ENCODE results near the gene NGRN. TPM values are rescaled to one million over a fixed set of nuclear protein-coding genes. Genes with fewer than 3 reads are reported as not detected.
A peak's percentile ranks its signal among the peaks of the same experiment; 100 is the strongest.

NGRN gene
- total and polyA plus RNA-seq, 11 donors: 93.2 to 149 (median 119) TPM

DNA sequence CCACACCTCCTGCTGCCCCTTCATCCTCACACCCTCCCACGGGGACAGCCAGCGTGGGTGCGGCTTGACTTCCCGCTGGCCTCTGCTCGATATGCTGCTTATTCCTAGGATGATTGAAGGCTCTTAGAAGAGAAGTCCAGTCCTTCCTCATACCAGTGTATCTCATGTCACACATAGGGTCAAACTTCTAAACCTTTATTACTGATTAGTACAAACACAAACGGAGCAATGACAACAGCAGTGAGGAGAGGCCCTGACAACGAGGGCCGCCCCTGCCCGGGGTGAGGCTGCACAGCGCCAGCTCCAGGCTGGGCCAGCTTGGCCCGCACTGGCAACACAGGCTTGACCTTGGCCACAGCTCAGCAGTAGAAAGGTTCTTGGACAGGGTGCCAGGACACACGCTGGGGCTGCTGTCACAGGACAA is 35.4 kb upstream of the NGRN start:
- Histone ChIP-seq H3K4me1 (peaks cover 3 to 52% (median 29%) of the 10 kb centered on the region in 12 donors), H3K27ac (peak overlapping the region; percentile 50 to 95 (median 77)), H3K4me3 (no peak overlapping the region), H3K36me3 (peaks cover 0 to 72% (median 59%) of the 10 kb centered on the region in 9 donors), H3K27me3 (no peaks in the 10 kb centered on the region), H3K9me3 (no peaks in the 10 kb centered on the region)
- DNase-seq: peak in 4 of 5 donors; percentile 64 to 80 (median 72)
- ATAC-seq: peak; percentile 49 to 65 (median 62)
- 47 to 60% (median 52%) methylated on average over 10 to 12 of the region's 12 CpGs for WGBS, 4 donors
- intact Hi-C loops (cut with DNase I): loop anchor here in 1 of 10 donors (5.0 kb wide), 1 partner anchor 37 kb away; the partner anchor contains the start of gene NGRN
- TF ChIP-seq POLR2A (IDR thresholded peaks at IDR 0.05): no peak
- TF ChIP-seq, protein P1, sequence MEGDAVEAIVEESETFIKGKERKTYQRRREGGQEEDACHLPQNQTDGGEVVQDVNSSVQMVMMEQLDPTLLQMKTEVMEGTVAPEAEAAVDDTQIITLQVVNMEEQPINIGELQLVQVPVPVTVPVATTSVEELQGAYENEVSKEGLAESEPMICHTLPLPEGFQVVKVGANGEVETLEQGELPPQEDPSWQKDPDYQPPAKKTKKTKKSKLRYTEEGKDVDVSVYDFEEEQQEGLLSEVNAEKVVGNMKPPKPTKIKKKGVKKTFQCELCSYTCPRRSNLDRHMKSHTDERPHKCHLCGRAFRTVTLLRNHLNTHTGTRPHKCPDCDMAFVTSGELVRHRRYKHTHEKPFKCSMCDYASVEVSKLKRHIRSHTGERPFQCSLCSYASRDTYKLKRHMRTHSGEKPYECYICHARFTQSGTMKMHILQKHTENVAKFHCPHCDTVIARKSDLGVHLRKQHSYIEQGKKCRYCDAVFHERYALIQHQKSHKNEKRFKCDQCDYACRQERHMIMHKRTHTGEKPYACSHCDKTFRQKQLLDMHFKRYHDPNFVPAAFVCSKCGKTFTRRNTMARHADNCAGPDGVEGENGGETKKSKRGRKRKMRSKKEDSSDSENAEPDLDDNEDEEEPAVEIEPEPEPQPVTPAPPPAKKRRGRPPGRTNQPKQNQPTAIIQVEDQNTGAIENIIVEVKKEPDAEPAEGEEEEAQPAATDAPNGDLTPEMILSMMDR (IDR thresholded peaks at IDR 0.05): peak in 1 of 12 donors; percentile 4

GRCh38 chr15:90230610-90231009 is 34.9 kb upstream of the NGRN start:
- no peaks in the 10 kb centered on the region for H3K27me3 ChIP-seq
- no peak for ATAC-seq
- no peaks in the 10 kb centered on the region for H3K9me3 ChIP-seq
- peaks cover 0 to 68% (median 53%) of the 10 kb centered on the region in 9 donors for H3K36me3 ChIP-seq
- peaks cover 3 to 53% (median 30%) of the 10 kb centered on the region in 12 donors for H3K4me1 ChIP-seq
- intact Hi-C loops (cut with DNase I): loop anchor here in 1 of 10 donors (5.0 kb wide), 1 partner anchor 37 kb away; the partner anchor contains the start of gene NGRN
- peak overlapping the region; percentile 50 to 95 (median 77) for H3K27ac ChIP-seq
- peak overlapping the region in 1 of 12 donors; percentile 9 for H3K4me3 ChIP-seq
- DNase-seq: no peak
- 74 to 88% (median 85%) methylated on average over 8 of the region's 8 CpGs for WGBS, 4 donors
- no peak for TF ChIP-seq POLR2A (IDR thresholded peaks at IDR 0.05)
- TF ChIP-seq, protein P1 (IDR thresholded peaks at IDR 0.05): no peak

GRCh38 chr15:90231028-90232017 is 34.1 kb upstream of the NGRN start:
- 67 to 79% (median 71%) methylated on average over 23 to 27 of the region's 27 CpGs for WGBS, 4 donors
- peak overlapping the region in 11 of 12 donors; percentile 50 to 95 (median 77) for H3K27ac ChIP-seq
- no peak for ATAC-seq
- peaks cover 3 to 53% (median 30%) of the 10 kb centered on the region in 12 donors for H3K4me1 ChIP-seq
- TF ChIP-seq, protein P1 (IDR thresholded peaks at IDR 0.05): no peak
- TF ChIP-seq POLR2A (IDR thresholded peaks at IDR 0.05): no peak
- no peaks in the 10 kb centered on the region for H3K27me3 ChIP-seq
- peaks cover 0 to 68% (median 47%) of the 10 kb centered on the region in 9 donors for H3K36me3 ChIP-seq
- DNase-seq: no peak
- peak overlapping the region in 1 of 12 donors; percentile 13 for H3K4me3 ChIP-seq
- H3K9me3 ChIP-seq: no peaks in the 10 kb centered on the region
- intact Hi-C loops (cut with DNase I): loop anchor here in 2 of 10 donors (2.0 to 5.0 kb wide), 2 partner anchors 36 to 337 kb away; partner anchors contain the start of gene NGRN (in 1 of the 2)
